Pulmonary artery endothelial cell (primary cell): ENCODE results near the gene HOXD3. TPM values are rescaled to one million over a fixed set of nuclear protein-coding genes. Genes with fewer than 3 reads are reported as not detected.

Source experiments
- DNase-seq: peaks from one replicate; pipeline ENCODE4 v3.0.0-alpha.2; 2011; ENCODE audit warnings: low read depth, low spot score
- total RNA-seq: library from RNA; depleted of rRNA; stranded (reverse); fragments of >200 nt; gene quantifications from 2 replicates; pipeline ENCODE4 v1.2.3, GENCODE V29; 2014

Gene HOXD3
- total RNA-seq, 1 donor from 2014 or later: not detected

DNA sequence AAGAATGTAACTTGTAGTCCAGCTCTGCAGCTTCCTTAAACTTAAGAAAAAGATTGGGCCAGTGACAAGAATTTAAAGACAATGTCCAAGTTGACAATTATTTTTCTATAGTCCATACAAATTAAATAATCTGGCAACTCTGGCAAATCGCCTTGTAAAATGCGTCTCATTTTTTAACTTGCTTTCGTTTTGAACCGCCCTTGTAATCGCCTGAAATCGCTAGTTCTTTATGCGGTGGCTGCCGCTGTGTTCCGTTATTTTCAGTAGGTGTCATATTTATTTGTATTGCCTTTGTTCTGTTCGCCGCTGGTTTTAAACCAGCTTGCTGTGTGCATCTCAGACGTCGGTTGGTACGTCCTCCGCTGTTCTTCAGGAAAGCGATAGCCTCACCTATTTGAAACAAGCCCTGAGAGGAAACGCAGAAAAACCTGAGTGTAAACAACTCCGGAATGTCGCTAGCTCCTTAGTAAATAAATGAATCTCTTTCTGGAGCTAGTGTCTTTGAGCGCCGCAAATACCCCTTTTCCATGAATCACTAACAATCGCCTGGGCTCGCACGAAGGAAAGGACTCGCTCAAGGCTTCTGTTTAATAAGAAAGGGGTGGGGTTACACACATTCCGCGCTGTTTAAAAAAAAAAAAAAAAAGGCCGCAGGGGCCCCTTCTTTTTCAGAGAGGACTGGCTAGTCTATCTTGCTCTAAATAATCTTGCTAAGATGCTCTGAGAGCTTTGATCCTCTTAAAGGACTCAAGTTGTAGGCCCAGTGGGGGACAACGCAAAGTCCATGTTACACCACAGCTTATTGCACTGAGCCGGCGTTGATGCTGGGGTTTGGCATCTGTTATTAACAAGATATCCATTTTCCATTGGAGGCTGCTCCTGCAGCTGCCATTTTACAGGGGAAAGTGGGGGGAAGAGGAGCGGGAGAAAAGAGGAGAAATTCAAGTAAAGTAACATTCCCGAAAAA lies 24.6 kb upstream of the HOXD3 start:
- no peak for DNase-seq

DNA sequence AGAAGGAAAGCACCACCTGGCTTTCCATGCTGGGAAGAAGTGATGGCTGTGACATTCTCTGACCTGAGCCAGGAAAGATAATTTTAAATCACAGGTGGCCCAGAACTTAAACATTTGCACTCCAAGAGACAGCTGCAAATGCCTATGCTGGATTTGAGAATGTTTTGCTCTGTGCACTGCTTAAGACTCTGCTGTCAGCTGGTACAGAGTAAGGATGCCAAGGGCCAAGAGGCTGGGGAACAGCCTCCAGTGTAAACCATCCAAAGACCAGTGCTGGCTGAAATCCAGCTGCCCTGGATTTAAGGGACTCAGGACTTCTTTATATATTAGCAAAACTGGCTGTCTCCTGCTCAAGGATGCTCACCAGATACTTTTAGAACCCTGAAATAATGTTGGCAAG lies 23.7 kb upstream of the HOXD3 start:
- no peak for DNase-seq

DNA sequence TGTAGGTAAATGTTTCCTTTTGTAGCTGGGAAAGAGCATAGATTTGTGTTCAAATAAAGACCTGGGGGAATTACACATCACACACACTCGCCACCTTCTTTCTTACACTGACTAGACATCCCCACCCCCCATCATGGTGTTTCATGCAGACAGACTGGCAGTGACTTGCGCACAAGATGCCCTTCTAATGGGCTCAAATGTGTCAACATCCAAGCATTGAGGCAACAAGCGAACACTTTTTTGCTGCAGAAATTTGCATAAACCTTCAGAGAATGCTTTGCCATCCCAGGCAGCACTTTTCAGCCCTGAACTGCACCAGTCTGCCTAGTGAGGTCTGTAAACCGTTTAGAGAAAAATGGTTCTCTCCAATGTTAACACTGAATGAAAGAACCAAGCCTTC lies 23.1 kb upstream of the HOXD3 start:
- DNase-seq: no peak

DNA sequence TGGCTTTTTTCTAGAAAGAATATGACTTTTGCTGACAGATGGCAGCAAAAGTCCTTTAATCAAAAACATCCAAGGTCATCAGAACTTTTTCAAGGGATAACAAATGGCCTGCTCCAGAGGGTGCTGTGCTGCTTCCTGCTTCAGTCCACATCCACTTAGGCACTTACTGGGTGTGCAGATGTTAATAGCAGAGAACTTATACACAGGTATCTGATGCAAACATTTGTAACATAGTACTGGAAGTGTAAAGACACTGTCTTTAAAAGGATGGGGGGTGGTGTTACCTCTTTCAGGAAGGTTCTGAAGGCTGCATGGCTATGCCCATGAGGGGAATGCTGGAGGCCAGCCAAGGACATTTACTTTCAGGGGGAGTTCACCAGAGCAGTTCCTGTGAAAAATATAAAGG lies 22.1 kb upstream of the HOXD3 start:
- no peak for DNase-seq

DNA sequence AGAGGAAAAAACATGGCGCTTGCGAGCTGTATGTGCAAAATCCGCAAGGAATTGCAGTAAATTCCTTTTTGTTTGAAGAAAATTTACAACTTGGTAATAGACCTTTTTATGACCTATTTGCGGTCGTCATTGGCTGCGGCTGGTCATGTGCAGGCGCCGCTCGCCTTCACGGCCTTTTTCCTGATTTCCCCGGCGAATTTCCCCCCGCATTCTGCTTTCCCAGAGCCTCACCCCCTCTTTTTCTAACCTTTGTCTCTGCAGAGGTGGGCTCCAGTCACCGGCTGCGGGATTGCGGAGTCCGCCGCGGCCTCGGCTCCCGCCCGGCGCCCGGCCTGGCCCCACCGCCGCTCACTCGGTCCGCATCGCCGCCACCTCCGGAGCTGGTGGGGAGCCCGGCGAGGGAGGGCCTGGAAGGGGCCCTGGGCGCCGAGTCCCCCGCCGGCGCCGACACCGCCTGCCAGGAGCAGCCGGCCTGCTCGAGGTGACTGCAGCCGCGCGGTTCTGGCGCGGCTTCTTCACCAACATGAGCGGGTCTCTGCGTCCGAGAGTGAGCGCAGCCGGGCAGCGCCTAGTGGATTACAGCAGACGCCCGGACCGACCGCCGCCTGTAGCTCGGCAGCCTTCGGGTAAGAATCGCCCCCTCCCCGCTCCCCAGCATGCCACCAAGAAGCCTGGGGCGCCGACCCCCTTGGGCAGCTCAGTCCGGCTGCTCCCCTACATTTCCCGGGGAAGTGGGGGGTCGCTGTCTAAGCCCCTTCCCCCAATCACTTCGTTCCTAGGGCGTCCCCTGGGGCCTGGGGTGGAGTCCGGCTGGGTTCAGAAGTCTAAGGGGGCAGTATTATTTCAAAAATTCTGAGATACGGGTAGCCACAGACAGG lies 20.5 kb upstream of the HOXD3 start:
- no peak for DNase-seq

DNA sequence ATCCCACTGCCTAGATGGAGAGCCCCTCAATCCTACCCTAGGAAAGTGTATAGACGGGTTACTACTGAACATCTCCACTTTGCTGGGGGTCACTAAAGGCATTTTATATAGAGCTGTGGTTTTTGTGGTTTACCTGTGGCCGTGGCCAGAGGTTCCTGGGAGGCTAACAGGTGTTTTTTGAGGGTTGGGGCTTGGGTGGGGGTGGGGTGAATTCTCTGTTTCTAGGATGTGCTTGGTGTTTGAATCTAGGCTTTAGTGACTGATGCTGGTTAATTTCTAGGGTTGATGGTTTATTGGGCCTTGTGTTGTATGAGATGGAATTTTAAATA lies 19.9 kb upstream of the HOXD3 start:
- DNase-seq: no peak

DNA sequence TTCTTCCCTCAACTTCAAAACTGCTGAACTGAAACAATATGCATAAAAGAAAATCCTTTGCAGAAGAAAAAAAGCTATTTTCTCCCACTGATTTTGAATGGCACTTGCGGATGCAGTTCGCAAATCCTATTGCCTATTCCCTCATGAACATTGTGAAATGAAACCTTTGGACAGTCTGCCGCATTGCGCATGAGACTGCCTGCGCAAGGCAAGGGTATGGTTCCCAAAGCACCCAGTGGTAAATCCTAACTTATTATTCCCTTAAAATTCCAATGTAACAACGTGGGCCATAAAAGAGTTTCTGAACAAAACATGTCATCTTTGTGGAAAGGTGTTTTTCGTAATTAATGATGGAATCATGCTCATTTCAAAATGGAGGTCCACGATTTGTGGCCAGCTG lies 19.2 kb upstream of the HOXD3 start:
- no peak for DNase-seq

DNA sequence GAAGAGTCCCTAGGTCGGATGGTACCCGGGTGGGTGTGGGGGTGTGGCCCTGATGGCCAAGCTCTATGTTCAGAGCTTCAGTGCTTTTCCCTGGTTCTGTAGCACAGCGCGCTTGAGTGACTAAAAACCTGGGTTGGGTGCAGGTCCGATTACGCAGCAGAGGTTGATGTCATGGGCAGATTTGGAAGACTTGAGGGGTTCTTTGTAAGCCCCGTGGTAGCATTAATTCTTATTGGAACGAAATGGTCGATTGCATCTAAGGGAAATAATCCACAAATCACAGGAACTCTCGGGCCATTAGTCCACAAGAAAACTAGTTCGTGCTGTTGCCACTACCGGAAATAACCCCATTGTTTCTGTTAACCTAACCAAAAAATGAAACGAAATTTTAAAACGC lies 18.6 kb upstream of the HOXD3 start:
- no peak for DNase-seq

DNA sequence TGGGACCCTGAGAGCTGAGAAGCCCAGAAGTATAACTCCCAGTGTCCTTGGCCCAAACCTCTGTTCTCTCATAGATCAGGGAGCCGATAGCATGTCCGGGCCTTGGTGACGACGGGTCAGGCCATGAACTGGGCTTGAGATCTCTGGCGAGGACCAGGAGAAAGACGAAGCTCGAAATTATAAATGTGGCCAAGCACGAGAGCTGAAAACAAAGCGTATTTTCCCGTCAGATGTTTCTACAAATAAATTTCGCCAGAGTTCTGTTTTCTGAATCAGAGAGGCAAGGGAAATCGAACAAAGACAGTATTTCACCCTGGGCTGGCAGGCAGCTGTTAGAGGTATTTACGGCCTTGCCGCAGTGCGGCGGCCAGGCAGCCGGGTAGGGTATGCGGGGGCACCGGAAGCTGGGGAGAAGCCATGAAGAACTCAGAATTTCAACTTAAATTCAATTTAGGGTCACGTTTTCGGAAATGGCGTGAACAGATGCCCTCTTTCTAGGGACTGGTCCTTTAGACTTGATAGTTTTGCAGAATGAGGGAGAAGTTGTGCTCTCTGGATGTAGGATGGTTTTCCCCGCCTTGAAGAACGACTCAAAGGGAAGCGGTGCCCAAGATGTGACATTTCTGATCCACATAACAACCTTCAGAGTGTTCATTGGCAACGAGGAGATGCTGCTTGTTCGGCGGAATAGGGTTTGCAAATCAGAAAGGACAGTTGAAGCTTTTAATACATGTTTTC lies 18.0 kb upstream of the HOXD3 start:
- no peak for DNase-seq

DNA sequence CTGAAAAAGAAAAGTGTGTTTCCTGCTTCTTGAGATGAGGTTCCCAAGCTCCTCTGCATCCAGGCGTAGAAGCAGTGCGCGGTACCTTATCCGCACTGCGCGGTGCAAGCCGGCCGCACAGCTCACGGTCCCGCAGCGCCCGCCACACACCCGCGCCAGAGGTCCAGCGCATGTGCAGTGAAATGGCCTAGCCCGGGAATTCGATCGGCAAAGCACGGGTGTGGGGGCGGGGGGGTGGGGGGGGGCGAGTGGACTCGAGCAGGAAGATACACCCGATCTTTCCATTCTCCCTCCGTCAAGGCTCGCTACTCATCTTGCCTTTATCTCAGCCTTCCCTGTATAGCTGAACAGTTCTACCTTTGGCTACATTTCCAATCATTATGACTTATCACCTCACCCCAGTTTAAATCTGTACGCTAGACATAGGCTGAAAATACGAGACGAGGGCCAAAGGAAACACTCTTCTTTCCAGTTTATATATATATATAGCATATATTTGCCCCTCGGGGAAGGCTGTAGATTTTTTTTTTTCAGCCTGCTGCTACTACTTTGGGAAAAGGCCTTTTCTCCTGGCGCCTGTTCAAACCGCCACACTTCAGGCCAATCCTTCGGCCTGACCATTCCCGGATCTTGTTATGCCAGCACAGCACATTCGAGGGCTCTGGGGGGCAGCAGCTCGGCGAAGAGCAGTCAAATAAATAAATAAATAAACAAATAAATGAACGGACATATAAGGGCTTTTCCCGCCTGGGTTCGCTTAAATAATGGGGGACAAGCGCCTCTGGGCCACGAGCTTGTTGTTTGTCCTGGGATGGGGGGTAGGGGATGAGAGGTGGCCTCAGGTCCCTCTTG lies 17.2 kb upstream of the HOXD3 start:
- no peak for DNase-seq

DNA sequence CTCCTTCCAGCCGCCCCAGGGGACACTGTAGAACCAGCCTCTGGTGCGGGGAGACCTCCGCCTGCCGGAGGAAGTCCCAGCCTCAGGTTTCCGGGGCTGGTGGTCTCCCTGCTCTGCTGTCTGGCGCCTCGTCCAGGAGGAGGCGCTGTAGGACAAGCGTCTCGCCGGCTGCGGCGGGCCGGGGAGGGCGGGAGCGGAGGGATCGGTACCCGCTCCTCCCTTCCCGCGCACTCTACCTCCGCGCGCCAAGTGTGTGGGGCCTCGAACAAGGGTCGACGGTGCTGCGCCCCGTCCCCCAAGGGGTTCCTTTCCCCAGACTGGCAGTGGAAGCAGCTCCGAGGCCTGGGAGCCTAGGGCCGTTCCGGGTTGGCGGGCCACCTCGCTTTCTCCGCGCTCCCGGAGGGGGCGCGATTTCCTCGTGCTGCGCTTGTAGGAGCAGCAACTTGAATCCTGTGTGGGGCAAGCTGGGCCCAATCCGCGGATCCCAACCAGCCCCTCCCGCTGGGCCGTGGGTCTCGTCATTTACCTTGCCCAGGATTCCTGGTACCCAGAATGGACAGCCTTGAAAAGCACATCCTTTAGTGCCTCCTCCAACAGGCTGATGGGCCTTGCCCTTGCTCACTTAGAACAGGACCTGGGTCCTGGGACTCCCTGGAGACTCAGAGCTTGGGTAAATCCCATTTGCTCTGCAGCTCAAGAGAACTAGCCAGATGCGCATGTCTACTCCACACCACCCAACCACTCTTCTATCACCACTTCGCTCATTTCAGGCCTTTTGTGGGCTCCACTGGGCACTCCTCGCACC lies 16.4 kb upstream of the HOXD3 start:
- DNase-seq: no peak

DNA sequence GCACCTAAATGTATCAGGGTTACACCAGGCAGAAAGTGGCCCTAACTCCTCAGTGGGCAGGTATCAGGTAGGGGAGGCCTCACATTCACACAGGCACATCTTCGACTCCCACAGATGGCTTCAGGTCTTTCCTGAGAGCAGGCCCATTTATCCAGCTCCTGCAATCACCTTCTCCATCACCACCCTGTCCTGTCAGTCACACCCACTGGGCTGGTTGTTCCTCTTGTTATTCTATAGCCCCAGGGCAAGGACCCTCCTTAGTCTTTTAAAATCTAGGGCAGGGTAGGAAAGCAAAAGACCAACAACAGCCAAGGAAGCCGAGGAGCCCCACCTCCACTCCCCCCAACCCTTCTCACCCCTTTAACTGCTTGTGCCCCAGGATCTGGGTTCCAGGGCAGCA lies 14.8 kb upstream of the HOXD3 start:
- no peak for DNase-seq

DNA sequence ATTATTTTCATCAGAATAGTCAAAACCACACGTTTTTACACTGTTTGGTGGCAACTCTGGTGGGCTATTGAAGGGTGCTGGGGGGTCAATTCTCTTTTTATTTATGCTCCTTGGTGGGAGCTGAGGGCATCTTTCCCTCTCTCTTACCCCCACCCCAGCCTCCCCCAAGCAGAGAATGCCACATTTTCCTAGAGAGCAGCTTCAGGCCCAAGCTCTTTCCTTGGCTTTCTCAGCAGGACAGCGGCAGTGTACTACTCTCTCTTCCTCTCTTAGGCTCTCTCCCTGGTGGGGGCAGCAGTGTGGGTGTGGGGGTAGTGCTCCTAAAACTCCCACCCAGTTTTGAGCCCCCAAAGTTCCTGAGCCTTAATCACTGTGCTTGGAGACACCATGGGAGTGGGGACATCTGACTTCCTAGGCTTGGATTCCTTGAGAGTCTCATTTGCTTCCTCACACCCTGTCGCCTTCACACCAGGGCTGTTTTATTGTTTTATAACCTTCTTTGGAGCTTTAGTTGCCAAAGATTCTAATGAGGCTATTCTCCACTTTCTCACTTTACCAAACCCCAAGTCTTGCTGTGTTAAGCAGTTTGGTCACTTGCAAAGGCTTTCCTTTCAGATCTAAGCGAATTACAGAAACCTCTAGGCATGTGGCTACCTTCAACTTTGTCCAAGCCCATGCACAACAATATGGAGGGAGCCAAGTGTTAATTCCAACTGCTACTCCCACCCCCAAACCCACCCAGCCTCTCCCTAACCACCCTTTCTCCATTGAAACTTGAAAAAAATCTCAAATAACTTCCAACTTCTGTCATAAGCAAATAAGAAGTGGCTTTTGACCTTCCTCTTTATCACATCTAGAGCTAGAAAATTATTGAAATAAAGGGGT lies 11.8 kb upstream of the HOXD3 start:
- DNase-seq: no peak

DNA sequence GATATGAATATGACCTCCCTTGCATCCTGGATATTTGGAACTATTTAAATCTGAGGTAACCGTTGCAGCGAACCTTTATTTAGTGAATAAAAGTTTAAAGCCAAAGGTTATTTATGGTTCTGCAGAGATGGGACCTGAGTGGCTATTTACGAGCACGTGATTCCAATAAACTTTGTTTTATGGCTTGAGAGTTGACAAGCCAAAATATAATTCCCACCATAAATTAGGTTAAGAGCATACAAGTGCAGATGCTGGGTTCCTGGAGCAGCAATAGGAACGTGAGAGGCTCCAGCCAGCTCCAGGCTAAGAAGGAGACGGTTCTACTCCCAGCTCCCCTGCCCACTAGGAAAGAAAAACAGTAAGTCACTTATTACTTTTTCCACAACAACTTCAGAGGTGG lies 11.0 kb upstream of the HOXD3 start:
- no peak for DNase-seq

DNA sequence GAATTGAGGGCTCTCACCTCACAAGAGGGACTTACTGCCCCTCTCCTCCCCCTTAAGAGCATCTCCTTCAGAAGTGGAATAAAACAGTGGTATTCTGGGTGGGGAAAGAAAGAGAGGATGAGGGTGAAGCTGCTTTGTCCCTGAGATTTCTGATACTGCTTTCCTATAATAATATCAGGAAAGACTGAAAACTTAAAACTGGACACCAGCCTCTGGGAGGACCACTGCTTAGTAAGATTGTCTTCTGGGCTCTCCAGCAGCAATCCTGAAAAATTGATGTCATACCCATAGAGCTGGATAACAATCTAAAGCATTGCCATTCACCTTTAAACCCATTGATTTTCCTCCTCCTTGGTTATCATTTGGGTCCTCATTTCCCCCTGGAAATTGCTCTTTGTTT lies 10.5 kb upstream of the HOXD3 start:
- DNase-seq: no peak

DNA sequence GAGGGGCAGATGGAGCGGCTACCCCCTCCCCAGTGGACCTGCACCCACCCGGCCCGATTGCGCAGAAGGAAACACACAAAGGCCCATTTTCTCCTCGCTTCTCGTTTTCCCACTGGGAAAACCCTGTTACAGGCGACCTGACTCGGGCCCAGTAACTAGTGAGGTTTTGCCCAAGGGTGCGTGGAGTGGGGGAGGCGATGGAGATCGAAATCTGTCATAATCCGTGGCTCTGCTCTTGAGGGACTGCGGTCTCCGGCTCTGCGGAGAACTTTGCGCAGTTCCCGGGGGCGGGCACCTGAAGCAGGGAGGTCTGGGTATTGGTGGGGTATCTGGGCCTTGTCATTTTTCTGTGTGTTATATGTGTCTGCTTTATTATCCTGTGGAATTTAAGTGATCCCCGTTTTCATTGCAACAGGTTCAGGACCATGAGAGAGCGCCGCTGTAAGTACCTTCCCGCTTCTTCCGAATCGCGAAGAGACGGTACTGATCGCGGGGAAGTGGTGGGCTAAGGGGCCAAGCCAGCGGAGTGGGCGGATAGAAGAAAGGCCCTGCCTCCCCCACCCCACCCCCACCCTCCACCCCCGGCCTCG lies 9.8 kb upstream of the HOXD3 start:
- DNase-seq: no peak

DNA sequence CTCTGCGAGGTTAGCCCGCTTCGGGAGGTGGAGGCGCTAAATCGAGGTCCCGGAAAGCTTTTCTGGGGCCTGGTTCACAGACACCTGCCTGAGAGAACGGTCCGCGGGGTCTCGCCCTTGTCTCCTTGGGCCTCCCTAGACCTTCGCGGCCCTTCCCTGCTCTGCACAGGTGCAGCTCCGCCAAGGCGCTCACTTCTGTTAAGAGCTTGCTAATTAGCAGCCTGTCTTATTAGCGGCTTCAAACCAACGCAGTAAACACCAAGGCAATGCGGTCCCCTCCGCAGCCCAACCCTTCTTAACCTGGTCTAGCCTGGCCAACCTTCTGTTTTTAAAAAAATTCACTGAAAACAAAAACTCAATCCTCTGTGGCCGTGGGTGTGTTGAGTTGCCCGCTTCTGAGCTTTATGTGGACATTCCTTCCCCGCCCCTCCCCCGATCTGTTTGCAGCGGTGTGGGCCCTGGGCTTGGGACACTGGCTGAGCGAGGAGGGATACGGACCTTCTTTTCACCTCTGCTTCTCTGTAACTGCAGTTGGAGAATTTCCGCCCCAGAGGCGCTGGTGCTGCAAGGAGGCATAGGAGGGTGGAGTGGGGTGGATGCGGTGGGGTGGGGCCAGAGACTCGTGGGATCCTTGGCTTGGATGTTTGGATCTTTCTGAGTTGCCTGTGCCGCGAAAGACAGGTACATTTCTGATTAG lies 9.2 kb upstream of the HOXD3 start:
- no peak for DNase-seq

DNA sequence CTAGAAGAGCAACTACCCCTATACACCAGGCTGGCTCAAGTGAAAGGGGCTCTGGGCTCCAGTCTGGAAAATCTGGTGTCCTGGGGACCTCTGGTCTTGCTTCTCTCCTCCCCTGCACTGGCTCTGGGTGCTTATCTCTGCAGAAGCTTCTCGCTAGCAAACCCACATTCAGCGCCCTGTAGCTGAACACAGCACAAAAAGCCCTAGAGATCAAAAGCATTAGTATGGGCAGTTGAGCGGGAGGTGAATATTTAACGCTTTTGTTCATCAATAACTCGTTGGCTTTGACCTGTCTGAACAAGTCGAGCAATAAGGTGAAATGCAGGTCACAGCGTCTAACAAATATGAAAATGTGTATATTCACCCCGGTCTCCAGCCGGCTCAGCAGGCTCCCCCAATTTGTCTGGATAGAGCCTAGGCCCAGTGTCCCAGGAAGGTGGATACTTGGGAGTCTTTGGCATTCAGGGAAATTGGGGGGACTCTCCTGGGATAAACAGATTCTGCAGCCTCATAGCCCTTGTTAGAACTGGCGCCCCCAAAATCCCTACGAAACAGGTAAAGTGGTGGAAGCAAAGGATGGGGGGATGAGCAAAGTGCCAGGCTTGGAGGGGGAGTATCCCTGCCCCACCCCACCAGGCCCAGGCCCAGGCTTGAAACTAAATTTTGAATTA lies 8.2 kb upstream of the HOXD3 start:
- no peak for DNase-seq
